HepG2 (cell line): ENCODE measurements around the gene FHIT. TPM values are rescaled to one million over a fixed set of nuclear protein-coding genes. Genes with fewer than 3 reads are reported as not detected.

Experiments used
- CBX5 ChIP-seq: sonication (generic); formaldehyde crosslinking; IDR thresholded peaks from 2 replicates; pipeline ENCODE4 v1.4.0; 2020; ENCODE audit warnings: missing genetic modification reagents, borderline replicate concordance
- EHMT2 ChIP-seq: fragments of 200-600 bp; sonication (generic); IDR thresholded peaks from 2 replicates; pipeline ENCODE4 v1.7.0; 2017; ENCODE audit warnings: antibody characterized with exemption, low read depth, low read length, borderline replicate concordance
- ELF4 ChIP-seq: sonication (generic); formaldehyde crosslinking; IDR thresholded peaks from 2 replicates; pipeline ENCODE4 v1.5.0; 2020; ENCODE audit warnings: missing genetic modification reagents, mild to moderate bottlenecking, moderate library complexity, borderline replicate concordance
- GATAD2A ChIP-seq: IDR thresholded peaks from 2 replicates; pipeline ENCODE4 v1.6.1; 2016
- JUNB ChIP-seq: sonication (generic); formaldehyde crosslinking; IDR thresholded peaks from 2 replicates; pipeline ENCODE4 v1.8.0; 2022; ENCODE audit warnings: missing genetic modification reagents, mild to moderate bottlenecking, borderline replicate concordance
- KDM6A ChIP-seq: IDR thresholded peaks from 2 replicates; pipeline ENCODE4 v1.6.1; 2016; ENCODE audit warnings: low read depth
- NFRKB ChIP-seq: fragments of 450-650 bp; IDR thresholded peaks from 2 replicates; pipeline ENCODE4 v1.6.1; 2017
- PHF5A ChIP-seq: IDR thresholded peaks from one replicate; pipeline ENCODE4 v1.6.1; 2018; ENCODE audit warnings: low read depth, missing genetic modification reagents; ENCODE audit not compliant: unreplicated experiment
- RXRB ChIP-seq: IDR thresholded peaks from 2 replicates; pipeline ENCODE4 v1.6.1; 2016; ENCODE audit warnings: borderline replicate concordance, missing genetic modification reagents, missing compliant biosample characterization
- SMAD1 ChIP-seq: sonication (generic); formaldehyde crosslinking; IDR thresholded peaks from 2 replicates; pipeline ENCODE4 v1.4.0; 2020; ENCODE audit warnings: missing genetic modification reagents, low read depth, mild to moderate bottlenecking, borderline replicate concordance
- ZEB1 ChIP-seq: IDR thresholded peaks from 2 replicates; pipeline ENCODE4 v1.6.1; 2012; ENCODE audit warnings: mild to moderate bottlenecking, low read depth, inconsistent platforms; ENCODE audit not compliant: insufficient replicate concordance
- ZNF543 ChIP-seq: sonication (generic); formaldehyde crosslinking; IDR thresholded peaks from 2 replicates; pipeline ENCODE4 v1.4.0; 2020; ENCODE audit warnings: mild to moderate bottlenecking, missing genetic modification reagents
- polyA plus RNA-seq, 8 experiments: library from polyadenylated mRNA; depleted of rRNA in 3 of 8; stranded (reverse) in 7 of 8; unstranded in 1 of 8; fragments of >200 nt; fragmentation: Illumina TruSeq in 4 of 8; extraction: Trizol in 4 of 8; gene quantifications; 2 replicates each; pipeline versions ENCODE4 v1.2.1 to v1.2.3, GENCODE V29; 2011 to 2016; ENCODE audit warnings: low read depth in 4 of 8, missing spikeins in 1 of 8, mixed read lengths in 1 of 8; ENCODE audit not compliant: insufficient read depth in 1 of 8
- total RNA-seq, 5 experiments: library from RNA; depleted of rRNA; stranded (reverse); fragments of >200 nt; fragmentation: Illumina TruSeq; extraction: Trizol; gene quantifications; 2 replicates each; pipeline ENCODE4 v1.2.3, GENCODE V29; 2016; ENCODE audit warnings: low read depth in 1 of 5
- TF ChIP-seq, protein P1 (sequence below): sonication (generic); formaldehyde crosslinking; IDR thresholded peaks from 2 replicates; pipeline ENCODE4 v1.4.0; 2020; ENCODE audit warnings: missing genetic modification reagents
- TF ChIP-seq, protein P2 (sequence below): sonication (generic); formaldehyde crosslinking; IDR thresholded peaks from 2 replicates; pipeline ENCODE4 v1.4.0; 2020; ENCODE audit warnings: missing genetic modification reagents
- TF ChIP-seq, protein P3 (sequence below): IDR thresholded peaks from 2 replicates; pipeline ENCODE4 v1.6.1; 2012; ENCODE audit warnings: low read depth, low read length, improper control_type of control experiment
- TF ChIP-seq, protein P4 (sequence below): sonication (generic); formaldehyde crosslinking; IDR thresholded peaks from 2 replicates; pipeline ENCODE4 v1.5.1; 2020; ENCODE audit warnings: mild to moderate bottlenecking, missing genetic modification reagents, borderline replicate concordance
- TF ChIP-seq, protein P5 (sequence below): sonication (generic); formaldehyde crosslinking; IDR thresholded peaks from 2 replicates; pipeline ENCODE4 v1.5.0; 2020; ENCODE audit warnings: mild to moderate bottlenecking, missing genetic modification reagents, borderline replicate concordance

FHIT gene
- total and polyA plus RNA-seq, 2 of the 13 experiments (the other 11 are each of a cell fraction or from before 2014, with no cell fraction given) = 4.0 to 4.6 TPM

DNA sequence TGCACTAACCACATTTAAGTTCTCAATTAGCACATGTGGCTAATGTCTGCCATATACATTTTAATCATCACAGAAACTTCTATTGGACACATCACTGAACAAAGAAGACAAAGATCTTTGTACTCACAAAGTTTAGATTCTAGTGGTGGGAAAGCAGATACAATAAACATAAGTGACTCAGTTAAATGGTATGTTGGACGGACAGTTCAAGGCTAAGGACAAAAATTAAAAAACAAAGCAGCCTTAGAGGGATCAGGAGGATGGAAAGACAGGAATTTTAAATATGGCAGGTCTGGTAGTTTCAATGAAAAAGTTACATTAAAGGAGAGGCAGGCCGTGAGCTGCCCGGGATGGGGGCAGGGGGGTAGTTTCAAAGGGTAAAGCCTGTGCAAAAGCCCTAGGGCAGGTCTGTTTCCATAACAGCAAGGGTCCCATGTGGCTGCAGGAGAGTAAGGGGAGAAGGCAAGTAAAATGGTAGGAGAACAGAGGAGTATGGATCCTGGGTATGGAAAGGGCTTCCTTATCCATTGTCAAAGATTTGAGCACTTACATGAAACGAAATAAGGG, 220.7 kb downstream of the FHIT start (continued):
- TF ChIP-seq, protein P1, sequence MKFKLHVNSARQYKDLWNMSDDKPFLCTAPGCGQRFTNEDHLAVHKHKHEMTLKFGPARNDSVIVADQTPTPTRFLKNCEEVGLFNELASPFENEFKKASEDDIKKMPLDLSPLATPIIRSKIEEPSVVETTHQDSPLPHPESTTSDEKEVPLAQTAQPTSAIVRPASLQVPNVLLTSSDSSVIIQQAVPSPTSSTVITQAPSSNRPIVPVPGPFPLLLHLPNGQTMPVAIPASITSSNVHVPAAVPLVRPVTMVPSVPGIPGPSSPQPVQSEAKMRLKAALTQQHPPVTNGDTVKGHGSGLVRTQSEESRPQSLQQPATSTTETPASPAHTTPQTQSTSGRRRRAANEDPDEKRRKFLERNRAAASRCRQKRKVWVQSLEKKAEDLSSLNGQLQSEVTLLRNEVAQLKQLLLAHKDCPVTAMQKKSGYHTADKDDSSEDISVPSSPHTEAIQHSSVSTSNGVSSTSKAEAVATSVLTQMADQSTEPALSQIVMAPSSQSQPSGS = 0 out of 2 replicates have a peak, but pooled peaks have one; percentile 26
- TF ChIP-seq PHF5A (no peak), EHMT2 (peak; percentile 59; the same call in 1 of the 2 replicates), ZEB1 (no peak), SMAD1 (CRISPR knock-in tag) (no peak), KDM6A (peak; percentile 52; the same call in 1 of the 2 replicates), ZNF543 (no peak), JUNB (CRISPR knock-in tag) (peak; percentile 89; the same call in 1 of the 2 replicates), RXRB (CRISPR knock-in tag) (peak; percentile 70; the same call in 1 of the 2 replicates), GATAD2A (CRISPR knock-in tag) (peak; percentile 55), NFRKB (no peak), CBX5 (CRISPR knock-in tag) (no peak), ELF4 (no peak)
- TF ChIP-seq, protein P2, sequence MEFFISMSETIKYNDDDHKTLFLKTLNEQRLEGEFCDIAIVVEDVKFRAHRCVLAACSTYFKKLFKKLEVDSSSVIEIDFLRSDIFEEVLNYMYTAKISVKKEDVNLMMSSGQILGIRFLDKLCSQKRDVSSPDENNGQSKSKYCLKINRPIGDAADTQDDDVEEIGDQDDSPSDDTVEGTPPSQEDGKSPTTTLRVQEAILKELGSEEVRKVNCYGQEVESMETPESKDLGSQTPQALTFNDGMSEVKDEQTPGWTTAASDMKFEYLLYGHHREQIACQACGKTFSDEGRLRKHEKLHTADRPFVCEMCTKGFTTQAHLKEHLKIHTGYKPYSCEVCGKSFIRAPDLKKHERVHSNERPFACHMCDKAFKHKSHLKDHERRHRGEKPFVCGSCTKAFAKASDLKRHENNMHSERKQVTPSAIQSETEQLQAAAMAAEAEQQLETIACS (CRISPR knock-in tag) = no peak
- TF ChIP-seq, protein P3, sequence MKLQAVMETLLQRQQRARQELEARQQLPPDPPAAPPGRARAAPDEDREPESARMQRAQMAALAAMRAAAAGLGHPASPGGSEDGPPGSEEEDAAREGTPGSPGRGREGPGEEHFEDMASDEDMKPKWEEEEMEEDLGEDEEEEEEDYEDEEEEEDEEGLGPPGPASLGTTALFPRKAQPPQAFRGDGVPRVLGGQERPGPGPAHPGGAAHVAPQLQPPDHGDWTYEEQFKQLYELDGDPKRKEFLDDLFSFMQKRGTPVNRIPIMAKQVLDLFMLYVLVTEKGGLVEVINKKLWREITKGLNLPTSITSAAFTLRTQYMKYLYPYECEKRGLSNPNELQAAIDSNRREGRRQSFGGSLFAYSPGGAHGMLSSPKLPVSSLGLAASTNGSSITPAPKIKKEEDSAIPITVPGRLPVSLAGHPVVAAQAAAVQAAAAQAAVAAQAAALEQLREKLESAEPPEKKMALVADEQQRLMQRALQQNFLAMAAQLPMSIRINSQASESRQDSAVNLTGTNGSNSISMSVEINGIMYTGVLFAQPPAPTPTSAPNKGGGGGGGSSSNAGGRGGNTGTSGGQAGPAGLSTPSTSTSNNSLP = peak; percentile 76
- TF ChIP-seq, protein P4, sequence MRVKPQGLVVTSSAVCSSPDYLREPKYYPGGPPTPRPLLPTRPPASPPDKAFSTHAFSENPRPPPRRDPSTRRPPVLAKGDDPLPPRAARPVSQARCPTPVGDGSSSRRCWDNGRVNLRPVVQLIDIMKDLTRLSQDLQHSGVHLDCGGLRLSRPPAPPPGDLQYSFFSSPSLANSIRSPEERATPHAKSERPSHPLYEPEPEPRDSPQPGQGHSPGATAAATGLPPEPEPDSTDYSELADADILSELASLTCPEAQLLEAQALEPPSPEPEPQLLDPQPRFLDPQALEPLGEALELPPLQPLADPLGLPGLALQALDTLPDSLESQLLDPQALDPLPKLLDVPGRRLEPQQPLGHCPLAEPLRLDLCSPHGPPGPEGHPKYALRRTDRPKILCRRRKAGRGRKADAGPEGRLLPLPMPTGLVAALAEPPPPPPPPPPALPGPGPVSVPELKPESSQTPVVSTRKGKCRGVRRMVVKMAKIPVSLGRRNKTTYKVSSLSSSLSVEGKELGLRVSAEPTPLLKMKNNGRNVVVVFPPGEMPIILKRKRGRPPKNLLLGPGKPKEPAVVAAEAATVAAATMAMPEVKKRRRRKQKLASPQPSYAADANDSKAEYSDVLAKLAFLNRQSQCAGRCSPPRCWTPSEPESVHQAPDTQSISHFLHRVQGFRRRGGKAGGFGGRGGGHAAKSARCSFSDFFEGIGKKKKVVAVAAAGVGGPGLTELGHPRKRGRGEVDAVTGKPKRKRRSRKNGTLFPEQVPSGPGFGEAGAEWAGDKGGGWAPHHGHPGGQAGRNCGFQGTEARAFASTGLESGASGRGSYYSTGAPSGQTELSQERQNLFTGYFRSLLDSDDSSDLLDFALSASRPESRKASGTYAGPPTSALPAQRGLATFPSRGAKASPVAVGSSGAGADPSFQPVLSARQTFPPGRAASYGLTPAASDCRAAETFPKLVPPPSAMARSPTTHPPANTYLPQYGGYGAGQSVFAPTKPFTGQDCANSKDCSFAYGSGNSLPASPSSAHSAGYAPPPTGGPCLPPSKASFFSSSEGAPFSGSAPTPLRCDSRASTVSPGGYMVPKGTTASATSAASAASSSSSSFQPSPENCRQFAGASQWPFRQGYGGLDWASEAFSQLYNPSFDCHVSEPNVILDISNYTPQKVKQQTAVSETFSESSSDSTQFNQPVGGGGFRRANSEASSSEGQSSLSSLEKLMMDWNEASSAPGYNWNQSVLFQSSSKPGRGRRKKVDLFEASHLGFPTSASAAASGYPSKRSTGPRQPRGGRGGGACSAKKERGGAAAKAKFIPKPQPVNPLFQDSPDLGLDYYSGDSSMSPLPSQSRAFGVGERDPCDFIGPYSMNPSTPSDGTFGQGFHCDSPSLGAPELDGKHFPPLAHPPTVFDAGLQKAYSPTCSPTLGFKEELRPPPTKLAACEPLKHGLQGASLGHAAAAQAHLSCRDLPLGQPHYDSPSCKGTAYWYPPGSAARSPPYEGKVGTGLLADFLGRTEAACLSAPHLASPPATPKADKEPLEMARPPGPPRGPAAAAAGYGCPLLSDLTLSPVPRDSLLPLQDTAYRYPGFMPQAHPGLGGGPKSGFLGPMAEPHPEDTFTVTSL (CRISPR knock-in tag) = peak; percentile 59; the same call in 1 of the 2 replicates
- TF ChIP-seq, protein P5, sequence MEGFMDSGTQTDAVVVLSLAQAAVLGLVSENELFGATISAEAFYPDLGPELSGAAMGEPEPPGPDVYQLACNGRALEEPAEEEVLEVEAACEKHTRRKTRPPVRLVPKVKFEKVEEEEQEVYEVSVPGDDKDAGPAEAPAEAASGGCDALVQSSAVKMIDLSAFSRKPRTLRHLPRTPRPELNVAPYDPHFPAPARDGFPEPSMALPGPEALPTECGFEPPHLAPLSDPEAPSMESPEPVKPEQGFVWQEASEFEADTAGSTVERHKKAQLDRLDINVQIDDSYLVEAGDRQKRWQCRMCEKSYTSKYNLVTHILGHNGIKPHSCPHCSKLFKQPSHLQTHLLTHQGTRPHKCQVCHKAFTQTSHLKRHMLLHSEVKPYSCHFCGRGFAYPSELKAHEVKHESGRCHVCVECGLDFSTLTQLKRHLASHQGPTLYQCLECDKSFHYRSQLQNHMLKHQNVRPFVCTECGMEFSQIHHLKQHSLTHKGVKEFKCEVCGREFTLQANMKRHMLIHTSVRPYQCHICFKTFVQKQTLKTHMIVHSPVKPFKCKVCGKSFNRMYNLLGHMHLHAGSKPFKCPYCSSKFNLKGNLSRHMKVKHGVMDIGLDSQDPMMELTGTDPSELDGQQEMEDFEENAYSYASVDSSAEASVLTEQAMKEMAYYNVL = 0 out of 2 replicates have a peak, but pooled peaks have one; percentile 35
